ENCODE data around the gene CNOT1. TPM values are rescaled to one million over a fixed set of nuclear protein-coding genes. Genes with fewer than 3 reads are reported as not detected.
"Not testable (repeated sequence)": the region's sequence is repeated elsewhere in the genome, so short reads cannot be mapped to it uniquely, and the experiment has no call there.

CNOT1 gene
- total and polyA plus RNA-seq, 10 of the 15 experiments (the other 5 are each of a cell fraction or from before 2014, with no cell fraction given), result 101 to 246 (median 175) TPM

GRCh38 chr16:58574895-58575294, 54.7 kb downstream of the CNOT1 start (continued):
- TF ChIP-seq KAT2A (conservative IDR thresholded peaks at IDR 0.05; ENCODE audit: control insufficient read depth, low read depth, low read length), result no peak
- TF ChIP-seq NFYB (IDR thresholded peaks at IDR 0.05; ENCODE audit: insufficient read depth, low read depth, low read length), result no peak
- TF ChIP-seq RB1 (IDR thresholded peaks at IDR 0.05; ENCODE audit: borderline replicate concordance), result no peak
- TF ChIP-seq BACH1 (IDR thresholded peaks at IDR 0.05; ENCODE audit: borderline replicate concordance), result no peak

DNA sequence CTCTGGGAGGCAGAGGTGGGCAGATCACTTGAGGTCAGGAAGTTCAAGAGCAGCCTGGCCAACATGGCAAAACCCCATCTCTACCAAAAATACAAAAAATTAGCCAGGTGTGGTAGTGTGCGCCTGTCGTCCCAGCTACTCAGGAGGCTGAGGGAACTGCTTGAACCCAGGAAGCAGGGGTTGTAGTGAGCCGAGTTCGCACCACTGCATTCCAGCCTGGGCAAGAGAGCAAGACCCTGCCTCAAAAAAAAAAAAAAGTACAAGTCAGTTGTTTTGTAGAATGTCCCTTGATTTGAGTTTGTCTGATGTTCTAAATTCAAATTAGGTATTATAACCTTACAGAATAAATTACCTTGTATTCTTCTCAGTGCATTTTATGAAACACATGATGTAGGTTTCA, 63.9 kb downstream of the CNOT1 start:
- H4K20me1 ChIP-seq (ENCODE audit: control insufficient read depth, insufficient read depth); H3K4me2 ChIP-seq (ENCODE audit: control insufficient read depth, insufficient read depth); SMC1A ChIA-PET (ENCODE audit: uncharacterized antibody, unreplicated experiment); H3K79me2 ChIP-seq (ENCODE audit: control insufficient read depth, insufficient read depth, low read length); RAD21 ChIA-PET (ENCODE audit: unreplicated experiment); BruUV-seq (replicated peaks); DNase-seq (ENCODE audit: low read depth, low spot score); POLR2A ChIA-PET; FAIRE-seq; H3K4me3 ChIP-seq; ATAC-seq; H3K27ac ChIP-seq (ENCODE audit: control insufficient read depth, insufficient read depth); H2AFZ ChIP-seq (ENCODE audit: control insufficient read depth, low read depth, low read length); H3K4me1 ChIP-seq (ENCODE audit: control insufficient read depth, insufficient read depth, low read length); H3K9me3 ChIP-seq (replicated peaks; ENCODE audit: control insufficient read depth, insufficient read depth, low read length); intact Hi-C loops (cut with micrococcal nuclease; ENCODE audit: unreplicated experiment); H3K9ac ChIP-seq (ENCODE audit: control insufficient read depth, insufficient read depth, low read length); H3K27me3 ChIP-seq (replicated peaks in 1 of 2; ENCODE audit: control insufficient read depth in 2 of 2, insufficient read depth in 2 of 2, low read length in 1 of 2): not testable (repeated sequence)
- in situ Hi-C loops (cut with MboI), result loop anchor here (25.0 kb wide), 1 partner anchor 1353 kb away; no protein-coding TSS in a partner anchor
- H3K36me3 ChIP-seq (ENCODE audit: control insufficient read depth in 2 of 2, insufficient read depth in 2 of 2, low read length in 1 of 2), result peaks cover 1 to 40% of the 10 kb centered on the region in 2 experiments; a peak in 3 of 4 replicates
- 90% methylated on average over 4 of the region's 4 CpGs for whole genome bisulfite sequencing (ENCODE audit: insufficient coverage, insufficient replicate concordance, low lambda C conversion rate, missing lambda C conversion rate)
- CTCF ChIA-PET, result interaction anchor here (1.2 kb wide), 1 partner anchor 191 kb away, joined by 4 read pairs; no protein-coding TSS in a partner anchor

GRCh38 chr16:58563775-58564174, 65.9 kb downstream of the CNOT1 start:
- RAD21 ChIA-PET (ENCODE audit: unreplicated experiment), result no interaction called here
- H4K20me1 ChIP-seq (ENCODE audit: control insufficient read depth, insufficient read depth), result 0 out of 2 replicates have a peak, but pooled peaks cover 3% of the 10 kb centered on the region
- in situ Hi-C loops (cut with MboI), result loop anchor here (25.0 kb wide), 1 partner anchor 1351 kb away; no protein-coding TSS in a partner anchor
- SMC1A ChIA-PET (ENCODE audit: uncharacterized antibody, unreplicated experiment), result no interaction called here
- DNase-seq (ENCODE audit: low read depth, low spot score), result no peak
- WGBS (ENCODE audit: insufficient coverage, insufficient replicate concordance, low lambda C conversion rate, missing lambda C conversion rate), result 96% methylated on average over 4 of the region's 4 CpGs
- CTCF ChIA-PET, result interaction anchor here (1.0 kb wide), 1 partner anchor 22 kb away, joined by 3 read pairs; no protein-coding TSS in a partner anchor
- H3K9ac ChIP-seq (ENCODE audit: control insufficient read depth, insufficient read depth, low read length), result no peak overlapping the region
- no peak overlapping the region for H2AFZ ChIP-seq (ENCODE audit: control insufficient read depth, low read depth, low read length)
- H3K27ac ChIP-seq (ENCODE audit: control insufficient read depth, insufficient read depth), result no peak overlapping the region
- H3K36me3 ChIP-seq (ENCODE audit: control insufficient read depth in 2 of 2, insufficient read depth in 2 of 2, low read length in 1 of 2), result peaks cover 1 to 49% of the 10 kb centered on the region in 2 experiments
- no peak for ATAC-seq
- no peak for FAIRE-seq
- H3K9me3 ChIP-seq (replicated peaks; ENCODE audit: control insufficient read depth, insufficient read depth, low read length), result no peaks in the 10 kb centered on the region
- no TSS peak for BruUV-seq (replicated peaks)
- H3K4me3 ChIP-seq, result no peak overlapping the region
- no peak for TF ChIP-seq MAX (IDR thresholded peaks at IDR 0.05; ENCODE audit: low read depth, low read length)
- H3K27me3 ChIP-seq (replicated peaks in 1 of 2; ENCODE audit: control insufficient read depth in 2 of 2, insufficient read depth in 2 of 2, low read length in 1 of 2), result no peaks in the 10 kb centered on the region
- H3K79me2 ChIP-seq (ENCODE audit: control insufficient read depth, insufficient read depth, low read length), result no peaks in the 10 kb centered on the region; the same call in none of the 2 replicates
- H3K4me2 ChIP-seq (ENCODE audit: control insufficient read depth, insufficient read depth), result no peak overlapping the region
- H3K4me1 ChIP-seq (ENCODE audit: control insufficient read depth, insufficient read depth, low read length), result no peaks in the 10 kb centered on the region
- intact Hi-C loops (cut with micrococcal nuclease; ENCODE audit: unreplicated experiment), result no loop called here
- POLR2A ChIA-PET, result interaction anchor here (1.0 kb wide), 1 partner anchor 26 kb away, joined by 3 read pairs; no protein-coding TSS in a partner anchor
